Endothelial cell (in vitro differentiated cells): ENCODE results near the gene FBXL14. TPM values are rescaled to one million over a fixed set of nuclear protein-coding genes. Genes with fewer than 3 reads are reported as not detected.
A peak's percentile ranks its signal among the peaks of the same experiment; 100 is the strongest.

Source experiments
- DNase-seq: peaks from one replicate; pipeline ENCODE4 v3.0.0; 2021; ENCODE audit warnings: low spot score
- H3K27ac Mint-ChIP-seq: one replicate; pipeline ENCODE4 v1.8.0; 2021; ENCODE audit warnings: mixed read lengths, inconsistent platforms; ENCODE audit not compliant: unreplicated experiment
- H3K27me3 Mint-ChIP-seq: one replicate; pipeline ENCODE4 v1.8.0; 2021; ENCODE audit warnings: mild to moderate bottlenecking, moderate library complexity, mixed read lengths, inconsistent platforms; ENCODE audit not compliant: unreplicated experiment
- H3K36me3 Mint-ChIP-seq: one replicate; pipeline ENCODE4 v1.8.0; 2021; ENCODE audit warnings: mild to moderate bottlenecking, low read depth, mixed read lengths, inconsistent platforms; ENCODE audit not compliant: unreplicated experiment
- H3K4me1 Mint-ChIP-seq: one replicate; pipeline ENCODE4 v1.8.0; 2021; ENCODE audit warnings: mild to moderate bottlenecking, mixed read lengths, inconsistent platforms; ENCODE audit not compliant: unreplicated experiment
- H3K4me3 Mint-ChIP-seq: one replicate; pipeline ENCODE4 v1.8.0; 2021; ENCODE audit warnings: mild to moderate bottlenecking, mixed read lengths, inconsistent platforms; ENCODE audit not compliant: unreplicated experiment
- H3K9me3 Mint-ChIP-seq: one replicate; pipeline ENCODE4 v1.8.0; 2021; ENCODE audit warnings: mixed read lengths, inconsistent platforms; ENCODE audit not compliant: unreplicated experiment
- total RNA-seq: library from RNA; stranded (reverse); fragmentation: NEBNext Ultra II Directional; extraction: Animal tissue kit (Norgen Biotek cat#: 25700); gene quantifications from one replicate; pipeline ENCODE4 v1.2.1, GENCODE V29; 2021; ENCODE audit not compliant: unreplicated experiment
- TF ChIP-seq, protein P1 (sequence below): fragments of 200-600 bp; sonication (generic); IDR thresholded peaks from one replicate; pipeline ENCODE4 v1.5.0; 2021; ENCODE audit warnings: antibody characterized with exemption; ENCODE audit not compliant: unreplicated experiment

FBXL14 gene
- total RNA-seq, 1 donor from 2014 or later, result 14.7 TPM

DNA sequence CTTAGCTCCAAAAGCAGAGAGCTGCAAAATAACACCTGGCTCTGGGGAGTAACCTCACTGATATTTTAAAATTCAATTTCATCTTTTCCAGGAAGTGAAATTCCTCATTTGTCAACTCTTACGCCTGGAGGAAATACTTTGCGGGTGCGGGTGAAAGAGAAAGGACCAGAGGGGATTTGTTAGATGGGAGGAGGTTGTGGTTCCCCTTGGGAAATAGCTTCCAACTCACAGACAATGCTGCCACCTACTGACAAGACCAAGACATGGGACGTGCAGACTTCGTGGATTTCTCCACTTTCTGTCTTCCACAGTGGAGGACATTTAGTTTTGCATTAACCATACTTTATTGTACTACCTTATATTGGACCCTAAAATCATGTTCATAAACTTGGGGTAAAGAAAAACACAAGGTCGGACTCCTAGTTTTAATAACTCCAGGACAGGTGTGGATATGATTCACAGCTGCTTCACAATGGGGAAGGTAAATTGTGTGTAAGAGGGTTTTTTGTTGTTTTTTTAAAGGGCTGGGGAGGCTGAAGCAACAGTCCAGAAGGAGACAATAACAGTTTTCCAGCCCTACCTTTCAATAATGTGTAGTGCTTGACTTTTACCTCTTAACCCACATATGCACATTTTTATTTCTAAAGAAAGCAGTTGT lies 10.8 kb downstream of the FBXL14 start:
- no peaks in the 10 kb centered on the region for H3K9me3 Mint-ChIP-seq
- no peak overlapping the region for H3K4me3 Mint-ChIP-seq
- no peak overlapping the region for H3K27ac Mint-ChIP-seq
- TF ChIP-seq, protein P1, sequence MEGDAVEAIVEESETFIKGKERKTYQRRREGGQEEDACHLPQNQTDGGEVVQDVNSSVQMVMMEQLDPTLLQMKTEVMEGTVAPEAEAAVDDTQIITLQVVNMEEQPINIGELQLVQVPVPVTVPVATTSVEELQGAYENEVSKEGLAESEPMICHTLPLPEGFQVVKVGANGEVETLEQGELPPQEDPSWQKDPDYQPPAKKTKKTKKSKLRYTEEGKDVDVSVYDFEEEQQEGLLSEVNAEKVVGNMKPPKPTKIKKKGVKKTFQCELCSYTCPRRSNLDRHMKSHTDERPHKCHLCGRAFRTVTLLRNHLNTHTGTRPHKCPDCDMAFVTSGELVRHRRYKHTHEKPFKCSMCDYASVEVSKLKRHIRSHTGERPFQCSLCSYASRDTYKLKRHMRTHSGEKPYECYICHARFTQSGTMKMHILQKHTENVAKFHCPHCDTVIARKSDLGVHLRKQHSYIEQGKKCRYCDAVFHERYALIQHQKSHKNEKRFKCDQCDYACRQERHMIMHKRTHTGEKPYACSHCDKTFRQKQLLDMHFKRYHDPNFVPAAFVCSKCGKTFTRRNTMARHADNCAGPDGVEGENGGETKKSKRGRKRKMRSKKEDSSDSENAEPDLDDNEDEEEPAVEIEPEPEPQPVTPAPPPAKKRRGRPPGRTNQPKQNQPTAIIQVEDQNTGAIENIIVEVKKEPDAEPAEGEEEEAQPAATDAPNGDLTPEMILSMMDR, result peak; percentile 88
- peak; percentile 72 for DNase-seq
- H3K4me1 Mint-ChIP-seq, result peaks cover 27% of the 10 kb centered on the region
- H3K36me3 Mint-ChIP-seq, result no peaks in the 10 kb centered on the region
- H3K27me3 Mint-ChIP-seq, result peaks cover 3% of the 10 kb centered on the region

DNA sequence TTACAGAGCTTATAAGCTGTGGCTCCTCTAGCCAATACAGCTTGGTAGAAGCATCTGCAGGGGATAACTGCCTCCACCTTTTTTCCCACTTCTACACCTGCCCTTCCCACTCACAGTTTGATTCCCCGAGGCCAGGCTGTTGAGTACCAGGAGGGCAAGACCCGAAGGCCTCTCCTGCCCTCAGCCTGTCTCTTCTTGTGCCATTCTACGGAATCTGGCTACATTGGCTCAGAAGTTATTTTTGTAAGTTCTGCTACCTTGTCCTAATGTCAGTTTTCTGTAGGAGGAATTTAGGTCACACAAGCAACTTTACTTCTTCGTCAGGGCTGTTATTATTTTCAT lies 11.7 kb downstream of the FBXL14 start:
- Mint-ChIP-seq H3K4me3 (no peak overlapping the region), H3K27me3 (peaks cover 3% of the 10 kb centered on the region), H3K9me3 (no peaks in the 10 kb centered on the region), H3K4me1 (peaks cover 20% of the 10 kb centered on the region), H3K36me3 (no peaks in the 10 kb centered on the region), H3K27ac (no peak overlapping the region)
- no peak for DNase-seq
- TF ChIP-seq, protein P1, result no peak

DNA sequence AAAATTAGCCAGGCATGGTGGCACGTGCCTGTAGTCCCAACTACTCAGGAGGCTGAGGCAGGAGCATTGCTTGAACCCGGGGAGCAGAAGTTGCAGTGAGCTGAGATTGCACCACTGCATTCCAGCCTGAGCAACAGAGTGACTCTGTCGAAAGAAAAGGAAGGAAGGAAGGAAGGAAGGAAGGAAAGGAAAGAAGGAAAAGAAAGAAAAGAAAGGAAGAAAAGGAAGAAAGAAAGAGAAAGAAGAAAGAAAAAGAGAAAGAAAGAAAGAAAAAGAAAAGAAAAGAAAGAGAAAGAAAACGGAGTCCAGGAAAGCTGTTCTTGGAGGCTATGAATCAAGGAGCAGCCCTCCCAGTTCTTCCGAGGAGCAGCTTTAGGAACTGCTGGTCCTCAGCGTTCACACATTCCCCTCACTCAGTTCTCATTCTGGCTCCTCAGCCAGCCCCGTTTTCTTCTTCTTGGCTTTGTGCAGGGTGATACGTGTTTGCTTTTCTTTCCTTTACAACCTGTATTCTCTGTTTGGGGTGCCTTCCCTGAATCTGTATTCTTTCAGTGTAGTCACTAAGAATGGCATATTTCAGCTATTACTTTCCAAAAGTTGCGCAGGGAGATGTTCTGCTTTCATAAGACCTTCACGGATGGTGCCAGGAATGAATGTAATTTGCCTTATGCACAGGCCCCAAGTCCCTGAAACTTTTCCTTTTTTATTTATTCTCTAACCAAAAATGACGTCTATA lies 12.2 kb downstream of the FBXL14 start:
- DNase-seq, result no peak
- TF ChIP-seq, protein P1, result no peak
- Mint-ChIP-seq H3K4me3 (no peak overlapping the region), H3K27ac (no peak overlapping the region), H3K36me3 (no peaks in the 10 kb centered on the region), H3K4me1 (peaks cover 18% of the 10 kb centered on the region), H3K9me3 (no peaks in the 10 kb centered on the region), H3K27me3 (peaks cover 3% of the 10 kb centered on the region)

DNA sequence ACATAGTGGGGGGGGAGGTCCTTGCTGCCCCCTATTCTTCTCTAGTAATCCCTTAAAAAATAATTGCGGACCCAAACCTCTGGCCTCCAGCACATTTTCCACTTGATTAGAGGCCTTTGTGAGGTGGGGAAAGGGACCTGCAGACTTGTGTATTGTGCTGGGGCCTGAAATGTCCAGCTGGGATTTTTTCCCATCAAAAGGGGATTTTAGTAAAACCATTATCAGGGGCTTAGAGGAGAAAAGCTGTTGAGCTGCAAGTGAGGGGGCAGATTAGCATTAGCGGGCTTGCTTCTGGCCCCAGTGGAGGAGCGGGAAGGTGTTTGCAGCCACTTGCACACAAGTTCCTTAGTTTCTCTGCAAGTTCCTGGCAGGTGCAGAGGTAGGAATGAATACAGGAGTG lies 13.9 kb downstream of the FBXL14 start:
- Mint-ChIP-seq H3K27ac (no peak overlapping the region), H3K27me3 (peaks cover 3% of the 10 kb centered on the region), H3K4me1 (peaks cover 29% of the 10 kb centered on the region), H3K4me3 (no peak overlapping the region), H3K36me3 (no peaks in the 10 kb centered on the region), H3K9me3 (no peaks in the 10 kb centered on the region)
- TF ChIP-seq, protein P1, result no peak
- no peak for DNase-seq
